SIG-M5 treated with dmso at 0.1 percent for 504 hours (cell line): ENCODE measurements around the gene KLHL36.
"Not testable (repeated sequence)": the region's sequence is repeated elsewhere in the genome, so short reads cannot be mapped to it uniquely, and the experiment has no call there.

ENCODE experiments used
- DNase-seq: peaks from one replicate; lab custom pipeline; 2025; ENCODE audit not compliant: unreplicated experiment; lab: John Stamatoyannopoulos, UW

The KLHL36 gene

DNA sequence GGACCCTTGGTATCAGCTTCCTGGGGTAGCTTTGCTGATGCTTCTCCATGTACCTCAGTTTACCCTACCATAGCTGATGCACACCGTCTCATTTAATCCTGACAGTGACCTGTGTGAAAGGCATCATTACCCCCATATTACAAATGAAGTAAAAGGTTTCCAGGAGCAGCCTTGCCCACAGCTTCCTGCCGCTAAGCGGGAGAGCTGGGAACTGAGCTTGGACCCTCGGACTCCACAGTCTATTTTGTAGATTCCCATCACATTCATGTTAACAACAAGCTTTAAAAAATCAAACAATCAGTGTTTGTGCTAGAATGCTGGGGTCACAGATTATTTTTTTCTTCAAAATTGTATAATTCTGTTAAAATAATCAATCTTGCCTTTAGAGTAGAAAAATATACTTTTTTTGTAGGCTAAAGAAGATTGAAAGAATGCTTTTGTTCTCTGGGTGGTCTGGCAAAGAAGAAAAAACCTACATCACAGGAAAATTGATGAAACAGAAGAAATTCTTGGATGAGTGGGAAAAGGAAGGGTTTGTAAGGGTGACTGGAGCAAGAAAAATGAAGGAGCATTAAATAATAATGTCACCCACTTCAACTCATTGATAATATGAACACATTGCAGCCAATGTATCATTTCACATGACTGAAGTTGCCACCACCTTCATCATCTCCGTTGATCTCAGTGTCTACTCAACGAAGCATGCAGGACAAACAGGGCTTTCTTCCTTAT is 41.9 kb downstream of the KLHL36 start:
- no peak for DNase-seq

DNA sequence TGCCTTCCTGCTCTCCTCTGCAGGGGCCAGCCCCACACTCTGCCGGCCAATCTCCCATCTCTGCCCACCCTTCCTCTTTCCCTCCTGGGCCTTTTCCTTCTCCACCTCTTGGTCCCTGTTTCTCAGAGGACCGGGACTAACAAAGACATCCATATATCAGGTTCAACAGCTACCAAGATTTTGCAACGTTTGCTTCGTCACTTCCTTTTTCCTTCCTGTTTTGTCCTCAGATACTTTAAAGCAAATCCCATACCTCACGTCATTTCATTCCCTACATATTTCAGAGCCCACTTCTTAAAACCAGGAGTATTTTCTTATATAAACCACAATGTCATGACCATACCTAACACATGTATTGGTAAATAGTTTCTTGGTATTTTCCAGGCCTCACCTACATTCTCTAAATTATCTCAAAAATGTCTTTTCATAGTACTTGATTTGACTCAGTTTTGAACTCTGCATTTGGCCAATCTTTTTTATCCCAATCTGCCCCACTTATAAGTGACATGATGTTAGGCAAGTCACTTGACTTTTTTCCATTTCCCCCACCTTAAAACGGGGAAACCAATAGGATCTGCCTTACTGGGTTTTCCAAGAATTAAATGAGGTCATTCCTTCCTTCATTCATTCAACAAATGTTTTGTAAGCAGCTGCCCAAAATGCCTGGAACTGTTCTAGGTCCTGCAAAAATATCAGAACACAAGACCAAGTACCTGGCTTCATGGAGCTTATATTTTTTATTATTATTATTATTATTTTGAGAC is 44.3 kb downstream of the KLHL36 start:
- peak; percentile 40 for DNase-seq

DNA sequence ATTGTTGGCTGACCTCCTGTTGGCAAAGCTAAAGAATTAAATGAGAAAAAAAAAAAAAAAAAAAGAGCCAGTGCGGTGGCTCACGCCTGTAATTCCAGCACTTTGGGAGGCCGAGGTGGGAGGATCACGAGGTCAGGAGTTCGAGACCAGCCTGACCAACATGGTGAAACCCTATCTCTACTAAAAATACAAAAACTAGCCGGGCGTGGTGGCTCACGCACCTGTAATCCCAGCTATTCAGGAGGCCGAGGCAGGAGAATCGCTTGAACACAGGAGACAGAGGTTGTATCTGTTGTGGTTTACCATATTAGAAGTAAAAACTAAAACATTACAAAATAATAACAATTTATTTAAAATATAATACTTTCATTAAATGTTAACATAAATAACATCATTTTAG is 45.6 kb downstream of the KLHL36 start:
- DNase-seq = not testable (repeated sequence)

DNA sequence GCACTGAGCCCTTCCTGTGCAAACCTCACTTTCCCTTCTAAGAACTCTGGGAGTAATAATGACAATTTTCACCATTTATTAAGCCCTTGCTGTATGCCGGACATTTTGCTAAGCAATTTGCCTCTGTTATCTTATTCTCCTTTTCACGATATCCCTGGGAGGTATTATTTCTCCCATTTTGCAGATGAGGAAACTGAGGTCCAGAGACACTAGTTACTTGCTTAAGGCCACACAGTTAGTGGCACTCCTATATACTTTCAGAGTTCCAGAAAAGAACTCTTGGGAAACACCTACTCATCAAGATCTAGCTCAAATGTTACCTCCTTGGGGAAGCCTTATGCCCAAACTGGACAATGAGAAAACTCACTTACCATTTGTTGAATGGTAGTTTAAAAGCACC is 46.7 kb downstream of the KLHL36 start:
- DNase-seq = no peak

DNA sequence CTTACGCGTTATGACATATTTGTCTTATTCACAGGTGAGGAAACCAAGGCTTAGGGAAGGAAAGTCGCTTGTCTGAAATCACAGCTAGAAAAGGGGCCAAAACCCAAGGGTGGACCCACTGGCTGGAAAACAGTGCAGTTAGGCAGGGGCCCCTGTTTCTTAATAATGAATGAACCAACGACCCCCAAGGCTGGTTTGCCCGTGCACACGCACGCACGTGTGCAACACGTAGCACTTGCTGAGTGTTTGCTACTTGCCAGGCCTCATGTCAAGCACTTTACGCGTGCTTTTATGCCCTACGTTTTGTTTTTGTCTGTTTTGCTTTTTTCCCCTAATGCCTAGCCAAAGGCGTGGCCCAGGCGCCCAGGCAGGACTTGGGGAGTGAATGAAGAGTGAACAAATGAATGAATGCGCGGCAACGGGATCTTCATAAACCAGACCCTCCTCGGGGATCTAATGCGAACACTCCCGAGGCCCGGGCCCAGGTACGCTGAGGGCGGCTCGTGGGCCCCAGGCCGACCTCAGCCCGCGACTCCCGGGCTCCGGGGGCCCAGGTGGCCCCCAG is 50.9 kb downstream of the KLHL36 start:
- no peak for DNase-seq

DNA sequence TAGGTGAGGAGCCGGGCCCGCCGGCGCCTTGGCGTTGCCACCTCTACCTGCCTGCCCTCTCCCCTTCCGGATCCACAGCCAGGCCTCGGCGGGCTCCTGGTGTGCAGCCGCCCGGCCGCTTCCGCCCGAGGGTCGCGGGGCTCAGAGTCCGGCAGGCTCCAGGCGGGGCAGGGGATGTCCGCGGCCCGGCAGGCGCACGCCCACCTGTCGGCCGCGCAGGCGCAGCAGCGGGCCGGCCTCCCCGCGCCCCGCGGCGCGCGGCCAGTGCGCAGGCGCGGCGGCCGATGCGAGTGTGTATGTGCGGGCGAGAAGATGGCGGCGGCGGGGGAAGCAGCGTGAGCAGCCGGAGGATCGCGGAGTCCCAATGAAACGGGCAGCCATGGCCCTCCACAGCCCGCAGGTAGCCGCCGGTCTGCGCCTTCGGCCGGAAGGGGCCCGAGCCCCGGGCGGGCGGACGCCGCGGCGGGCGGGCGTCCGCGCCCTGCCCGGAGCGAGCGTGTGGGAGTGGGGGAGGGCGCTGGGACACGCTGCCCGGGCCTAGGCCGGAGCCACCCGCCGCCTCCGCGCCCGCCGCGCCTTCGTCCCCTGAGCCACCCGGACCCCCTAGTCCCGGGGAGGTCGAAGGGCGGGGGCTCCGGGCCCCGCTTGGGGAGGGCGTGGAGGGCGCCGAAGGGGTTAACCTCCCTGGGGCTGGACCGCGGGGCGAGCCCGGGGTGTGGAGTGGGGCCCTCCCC is 51.6 kb downstream of the KLHL36 start, which contains the start of gene USP10:
USP10 (plus strand) TSS at position 289 of the 734 bp plus-strand sequence; CDS start at position 380, 91 bp downstream.
- DNase-seq = peak; percentile 57

DNA sequence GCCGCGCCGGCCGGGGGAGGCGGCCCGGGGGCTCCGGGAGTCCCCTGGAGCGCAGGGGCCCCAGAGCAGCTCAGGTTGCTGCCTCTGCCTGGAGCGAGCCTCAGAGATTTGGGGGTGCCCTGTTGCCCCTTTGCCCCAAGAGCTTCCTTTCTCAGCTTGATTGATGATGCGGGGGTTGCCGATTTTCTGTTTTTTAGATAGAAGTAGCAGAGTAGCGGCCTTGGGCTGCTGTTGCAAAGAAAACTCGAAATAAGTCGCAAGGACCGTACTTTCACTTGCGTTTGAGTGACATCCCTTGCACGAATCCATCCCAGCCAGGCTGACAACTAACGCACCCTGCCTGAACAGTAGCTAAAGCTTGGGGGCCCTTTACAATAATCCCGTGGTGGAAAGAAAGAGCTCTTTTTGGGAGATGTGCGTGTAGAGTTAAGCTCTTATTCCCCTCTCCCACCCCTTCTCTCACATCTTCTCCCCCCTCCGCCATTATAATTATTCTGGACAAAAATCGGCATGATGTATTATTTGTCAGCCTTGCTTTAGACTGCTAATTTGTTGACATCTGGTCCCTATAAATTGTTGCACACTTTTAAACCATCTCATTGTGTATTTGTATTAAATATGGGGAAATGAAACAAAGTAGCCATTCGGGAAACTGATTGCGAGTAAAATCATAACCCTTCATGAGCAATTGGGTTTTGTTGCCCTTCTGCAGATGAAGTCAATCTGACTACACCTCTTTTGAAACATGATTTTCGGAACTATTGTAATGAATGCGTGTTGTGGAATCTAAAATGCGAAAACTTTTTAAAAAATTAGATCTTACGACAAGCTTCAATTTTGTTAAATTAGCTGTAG is 52.4 kb downstream of the KLHL36 start:
- DNase-seq = peak; percentile 14

DNA sequence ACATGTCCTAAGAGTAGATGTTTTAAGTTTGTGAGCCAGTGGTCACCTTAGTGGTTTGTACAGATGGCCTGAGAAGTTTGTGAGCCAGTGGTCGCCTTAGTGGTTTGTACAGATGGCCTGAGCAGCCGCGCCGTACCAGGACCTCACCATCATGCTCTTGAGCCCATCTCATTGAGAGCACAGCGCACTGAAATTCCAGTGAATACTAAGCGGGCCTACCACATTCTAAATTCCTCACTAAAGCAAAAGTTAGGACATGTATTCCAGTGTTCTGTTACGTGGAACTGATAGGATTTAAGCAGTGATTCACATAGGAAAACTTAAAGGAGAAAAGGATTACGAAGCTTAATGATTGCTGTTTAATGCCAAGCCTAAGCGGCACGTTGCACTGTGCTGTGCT is 55.4 kb downstream of the KLHL36 start:
- no peak for DNase-seq

DNA sequence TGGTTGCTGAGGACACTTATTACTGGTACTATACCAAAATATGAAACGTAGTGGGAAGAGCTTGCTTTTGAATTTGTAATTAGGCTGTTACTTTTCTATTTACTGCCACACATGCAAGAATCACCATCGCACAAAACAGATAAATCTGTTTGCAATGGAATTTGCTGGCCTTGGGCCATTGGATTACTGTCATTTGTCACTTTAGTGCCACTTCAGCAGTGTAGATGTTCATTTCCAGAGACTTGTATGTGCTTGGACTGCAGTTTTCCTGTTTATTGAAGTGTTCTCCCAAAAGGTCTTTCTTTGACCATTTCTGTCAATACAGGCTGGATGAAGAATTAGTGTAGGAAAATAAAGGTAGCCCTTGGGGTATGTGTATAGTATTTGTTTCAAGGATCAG is 55.9 kb downstream of the KLHL36 start:
- DNase-seq = no peak

DNA sequence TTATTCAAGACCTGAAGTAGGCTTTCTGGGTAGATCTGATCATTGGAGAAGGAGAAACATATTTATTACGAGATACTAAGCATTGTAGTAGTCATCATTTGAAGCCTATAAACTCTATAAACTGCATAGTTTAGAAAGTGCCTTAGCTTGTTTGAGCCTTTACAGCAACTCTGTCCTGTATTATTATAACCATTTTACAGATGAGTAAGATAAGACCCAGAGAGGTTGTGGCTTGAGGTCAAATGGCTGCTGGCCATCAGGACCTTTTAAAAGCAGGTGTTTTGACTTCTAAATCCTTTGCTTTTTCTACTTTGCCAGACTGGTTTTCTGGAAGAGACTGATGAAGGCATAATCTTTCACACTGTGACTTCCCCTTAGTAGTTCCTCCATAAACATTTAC is 58.5 kb downstream of the KLHL36 start:
- DNase-seq = no peak

DNA sequence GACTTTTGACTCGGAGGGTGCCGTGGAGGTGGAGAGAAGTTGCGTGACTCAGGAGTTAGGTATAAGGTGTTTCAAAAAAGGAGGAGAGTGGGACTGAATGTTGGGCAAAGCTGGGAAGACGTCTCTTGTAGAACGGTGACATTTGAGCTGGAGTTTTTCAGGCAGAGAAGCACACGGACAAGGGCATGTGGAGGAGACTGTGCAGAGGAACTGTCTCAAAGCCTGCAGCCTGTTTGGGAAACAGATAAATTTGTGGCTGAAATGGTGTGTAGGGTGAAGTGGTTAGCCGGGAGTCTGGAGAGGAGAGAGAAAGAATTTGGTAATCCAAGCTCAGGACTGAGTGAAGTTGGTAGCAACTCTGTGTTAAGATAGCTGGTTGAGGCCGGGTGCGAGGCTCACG is 61.3 kb downstream of the KLHL36 start:
- DNase-seq = no peak

DNA sequence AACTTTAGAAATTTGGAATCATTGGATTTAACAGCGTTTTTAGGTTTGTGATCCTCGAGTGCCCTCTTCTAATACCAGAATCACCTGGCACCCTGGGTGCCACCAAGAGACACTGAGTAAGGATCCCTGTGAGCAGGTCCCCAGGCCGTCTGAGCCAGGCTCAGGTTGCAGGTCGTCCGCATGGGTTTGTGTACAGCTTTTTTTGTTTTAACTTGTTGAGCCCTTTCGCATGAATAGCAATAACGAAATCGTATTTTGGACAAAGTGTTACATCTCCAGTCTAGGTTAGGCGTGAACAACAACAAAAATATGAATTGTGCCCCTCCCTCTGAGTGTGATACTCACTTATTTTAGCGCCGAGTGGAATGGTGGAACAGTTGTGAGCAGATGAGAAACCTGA is 62.4 kb downstream of the KLHL36 start:
- DNase-seq = no peak
